HG02870 (cell line): ENCODE data around the gene FIS1.

ENCODE experiments used
- ATAC-seq: cut with Tn5 transposase; IDR thresholded peaks from one replicate; pipeline ENCODE4 v1.9.1; 2021; ENCODE audit warnings: mild to moderate bottlenecking, moderate library complexity; ENCODE audit not compliant: unreplicated experiment

FIS1 gene

GRCh38 chr7:101235050-101235449, 9.8 kb downstream of the FIS1 start:
- ATAC-seq: no peak

- no peak for ATAC-seq
Observed at GRCh38 chr7:101234636-101235035, 10.2 kb downstream of the FIS1 start.

GRCh38 chr7:101233907-101234547, 10.9 kb downstream of the FIS1 start:
- ATAC-seq: no peak

- no peak for ATAC-seq
Observed at GRCh38 chr7:101232141-101232850, 12.6 kb downstream of the FIS1 start.

- ATAC-seq: no peak
Observed at GRCh38 chr7:101231644-101232043, 13.2 kb downstream of the FIS1 start.

GRCh38 chr7:101226721-101227120, 18.2 kb downstream of the FIS1 start:
- ATAC-seq: no peak

- ATAC-seq: no peak
Observed at GRCh38 chr7:101225650-101226049, 19.2 kb downstream of the FIS1 start.

GRCh38 chr7:101223528-101223927, 21.4 kb downstream of the FIS1 start:
- no peak for ATAC-seq

- ATAC-seq: no peak
Observed at GRCh38 chr7:101222275-101222830, 22.5 kb downstream of the FIS1 start.

GRCh38 chr7:101220295-101220694, 24.6 kb downstream of the FIS1 start:
- no peak for ATAC-seq

GRCh38 chr7:101218236-101219125, 26.4 kb downstream of the FIS1 start:
- ATAC-seq: no peak

- peak; percentile 65 for ATAC-seq
Observed at GRCh38 chr7:101217388-101218235, 27.3 kb downstream of the FIS1 start, which contains the start of the genes PLOD3 and ZNHIT1. Gene PLOD3, minus strand, starts transcription at chr7:101217581. Its CDS starts 307 bp downstream, at chr7:101217274. Gene ZNHIT1, plus strand, starts transcription at chr7:101218165. Its CDS starts 31 bp downstream, at chr7:101218196.

GRCh38 chr7:101216860-101217387, 28.0 kb downstream of the FIS1 start:
- ATAC-seq: peak; percentile 11

GRCh38 chr7:101216001-101216859, 28.7 kb downstream of the FIS1 start:
- ATAC-seq: no peak

GRCh38 chr7:101212014-101212413, 32.9 kb downstream of the FIS1 start:
- no peak for ATAC-seq

GRCh38 chr7:101211501-101211900, 33.4 kb downstream of the FIS1 start:
- ATAC-seq: no peak

- no peak for ATAC-seq
Observed at GRCh38 chr7:101210143-101210542, 34.7 kb downstream of the FIS1 start.

- no peak for ATAC-seq
Observed at GRCh38 chr7:101208794-101209193, 36.1 kb downstream of the FIS1 start.

- ATAC-seq: no peak
Observed at GRCh38 chr7:101207459-101207858, 37.4 kb downstream of the FIS1 start.
